Astrocyte (in vitro differentiated cells and primary cell): Measurements from ENCODE around the gene MOV10L1. TPM values are rescaled to one million over a fixed set of nuclear protein-coding genes. Genes with fewer than 3 reads are reported as not detected.

Source experiments
- DNase-seq: peaks from one replicate; pipeline ENCODE4 v3.0.0-alpha.2; 2010; ENCODE audit warnings: low read depth
- FAIRE-seq: peaks from 2 replicates; lab custom pipeline; 2011; peaks lifted over from hg19 to GRCh38; lab: Jason Lieb, UNC
- H2AFZ ChIP-seq: 2 replicates; pipeline ENCODE4 v1.6.0; 2012; ENCODE audit warnings: low read depth, low read length, inconsistent platforms
- H3K27ac ChIP-seq: 2 replicates; pipeline ENCODE4 v1.5.1; 2011; ENCODE audit warnings: low read depth, low read length, inconsistent platforms
- H3K27me3 ChIP-seq: 2 replicates; pipeline ENCODE4 v1.6.0; 2011; ENCODE audit warnings: low read length, inconsistent platforms; ENCODE audit not compliant: insufficient read depth
- H3K36me3 ChIP-seq: 2 replicates; pipeline ENCODE4 v1.5.1; 2011; ENCODE audit warnings: low read length, inconsistent platforms; ENCODE audit not compliant: insufficient read depth
- H3K4me1 ChIP-seq: 2 replicates; pipeline ENCODE4 v1.5.1; 2011; ENCODE audit warnings: low read length, inconsistent platforms; ENCODE audit not compliant: insufficient read depth
- H3K4me2 ChIP-seq: 2 replicates; pipeline ENCODE4 v1.6.0; 2012; ENCODE audit warnings: low read length, inconsistent platforms
- H3K4me3 ChIP-seq: 2 replicates; pipeline ENCODE4 v1.5.1; 2011; ENCODE audit warnings: low read depth, mild to moderate bottlenecking, low read length, inconsistent platforms; ENCODE audit not compliant: insufficient read depth
- H3K79me2 ChIP-seq: 2 replicates; pipeline ENCODE4 v1.6.0; 2012; ENCODE audit warnings: mild to moderate bottlenecking, low read length, inconsistent platforms; ENCODE audit not compliant: insufficient read depth
- H3K9ac ChIP-seq: 2 replicates; pipeline ENCODE4 v1.6.0; 2012; ENCODE audit warnings: mild to moderate bottlenecking, low read length, inconsistent platforms
- H3K9me3 ChIP-seq: 2 replicates; pipeline ENCODE4 v1.5.1; 2012; ENCODE audit warnings: low read depth, mild to moderate bottlenecking, low read length, inconsistent platforms; ENCODE audit not compliant: insufficient read depth
- H4K20me1 ChIP-seq: 2 replicates; pipeline ENCODE4 v1.6.0; 2012; ENCODE audit warnings: low read length, inconsistent platforms; ENCODE audit not compliant: insufficient read depth
- H3K27ac Mint-ChIP-seq: one replicate; pipeline ENCODE4 v1.8.0; 2021; ENCODE audit warnings: mild to moderate bottlenecking, mixed read lengths; ENCODE audit not compliant: unreplicated experiment
- H3K27me3 Mint-ChIP-seq: one replicate; pipeline ENCODE4 v1.8.0; 2021; ENCODE audit warnings: low read depth, mixed read lengths; ENCODE audit not compliant: unreplicated experiment
- H3K36me3 Mint-ChIP-seq: one replicate; pipeline ENCODE4 v1.8.0; 2021; ENCODE audit warnings: low read depth, mixed read lengths; ENCODE audit not compliant: unreplicated experiment
- H3K4me1 Mint-ChIP-seq: one replicate; pipeline ENCODE4 v1.8.0; 2021; ENCODE audit warnings: low read depth, mixed read lengths; ENCODE audit not compliant: unreplicated experiment
- H3K4me3 Mint-ChIP-seq: one replicate; pipeline ENCODE4 v1.8.0; 2021; ENCODE audit warnings: mild to moderate bottlenecking, moderate library complexity, mixed read lengths; ENCODE audit not compliant: unreplicated experiment
- H3K9me3 Mint-ChIP-seq: one replicate; pipeline ENCODE4 v1.8.0; 2021; ENCODE audit warnings: mild to moderate bottlenecking, mixed read lengths; ENCODE audit not compliant: unreplicated experiment
- EZH2 ChIP-seq: IDR thresholded peaks from 2 replicates; pipeline ENCODE4 v1.6.1; 2012; ENCODE audit warnings: mild to moderate bottlenecking, low read length, inconsistent platforms; ENCODE audit not compliant: insufficient read depth
- total RNA-seq: library from RNA; stranded (reverse); gene quantifications from 2 replicates; pipeline ENCODE4 v1.2.1, GENCODE V29; 2021
- TF ChIP-seq, protein P1 (sequence below): IDR thresholded peaks from 2 replicates; pipeline ENCODE4 v1.5.1; 2011; ENCODE audit warnings: low read depth, mild to moderate bottlenecking, inconsistent platforms, low read length, moderate library complexity; ENCODE audit not compliant: insufficient read depth

Gene MOV10L1
- total RNA-seq, 1 donor from 2014 or later = 0.61 TPM

DNA sequence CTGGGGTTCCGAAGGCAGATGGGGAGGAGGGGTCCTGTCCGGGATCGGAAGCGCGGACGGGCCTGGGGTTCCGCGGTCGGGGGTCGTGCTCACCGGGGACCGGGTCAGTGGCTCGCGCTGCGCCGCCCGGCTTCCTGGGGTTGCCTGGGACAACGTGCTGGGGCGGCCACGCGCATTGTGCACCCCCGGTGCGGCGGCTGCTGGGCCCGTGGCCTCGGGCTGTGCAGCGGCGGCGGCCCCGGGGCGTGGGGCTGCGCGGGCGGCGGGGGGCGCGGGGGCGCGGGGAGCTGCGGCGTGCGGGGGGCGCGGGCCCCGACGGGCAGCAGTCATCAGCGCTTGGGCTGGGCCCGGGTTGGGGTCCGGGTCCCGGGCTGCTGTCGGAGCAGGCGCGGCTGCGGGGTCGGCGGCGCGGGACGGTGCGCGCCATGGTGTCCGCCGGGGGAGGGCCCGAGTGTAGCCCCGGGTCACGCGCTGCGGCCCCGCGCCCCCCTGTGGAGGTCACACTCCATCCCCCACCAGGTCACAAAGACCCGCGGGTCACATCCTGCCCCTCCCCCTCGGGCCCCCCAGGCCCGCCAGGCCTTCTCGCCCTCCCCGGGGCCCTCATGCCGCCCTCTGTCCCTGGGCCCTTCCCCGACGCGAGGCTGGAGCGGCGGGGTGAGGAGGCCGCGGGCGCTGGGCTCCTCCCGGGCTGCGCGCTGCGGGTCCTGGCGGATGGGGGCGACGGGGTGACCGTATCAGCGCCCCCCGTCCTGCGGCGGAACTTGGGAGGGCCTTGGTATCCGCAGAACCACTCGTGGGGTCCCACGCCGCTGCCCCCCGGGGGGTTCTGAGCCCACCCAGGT, 31.5 kb upstream of the MOV10L1 start, which contains the start of gene TTLL8:
Gene TTLL8 (minus strand): TSS at position 238 of the 845 bp plus-strand sequence.
- peak within 1 kb of the TSS; percentile 27 for H3K4me3 Mint-ChIP-seq
- H3K27ac Mint-ChIP-seq = no peak within 1 kb of the TSS

GRCh38 chr22:50058906-50059880, 30.6 kb upstream of the MOV10L1 start:
- Mint-ChIP-seq H3K36me3 (peaks cover 4% of the 10 kb centered on the region), H3K4me1 (peaks cover 2% of the 10 kb centered on the region), H3K27ac (no peak overlapping the region), H3K27me3 (peaks cover 36% of the 10 kb centered on the region), H3K9me3 (no peaks in the 10 kb centered on the region), H3K4me3 (peak overlapping the region; percentile 27)
- peaks cover 1% of the 10 kb centered on the region for H3K9me3 ChIP-seq
- H3K4me1 ChIP-seq = no peaks in the 10 kb centered on the region
- peak; percentile 43 for TF ChIP-seq EZH2
- TF ChIP-seq, protein P1, sequence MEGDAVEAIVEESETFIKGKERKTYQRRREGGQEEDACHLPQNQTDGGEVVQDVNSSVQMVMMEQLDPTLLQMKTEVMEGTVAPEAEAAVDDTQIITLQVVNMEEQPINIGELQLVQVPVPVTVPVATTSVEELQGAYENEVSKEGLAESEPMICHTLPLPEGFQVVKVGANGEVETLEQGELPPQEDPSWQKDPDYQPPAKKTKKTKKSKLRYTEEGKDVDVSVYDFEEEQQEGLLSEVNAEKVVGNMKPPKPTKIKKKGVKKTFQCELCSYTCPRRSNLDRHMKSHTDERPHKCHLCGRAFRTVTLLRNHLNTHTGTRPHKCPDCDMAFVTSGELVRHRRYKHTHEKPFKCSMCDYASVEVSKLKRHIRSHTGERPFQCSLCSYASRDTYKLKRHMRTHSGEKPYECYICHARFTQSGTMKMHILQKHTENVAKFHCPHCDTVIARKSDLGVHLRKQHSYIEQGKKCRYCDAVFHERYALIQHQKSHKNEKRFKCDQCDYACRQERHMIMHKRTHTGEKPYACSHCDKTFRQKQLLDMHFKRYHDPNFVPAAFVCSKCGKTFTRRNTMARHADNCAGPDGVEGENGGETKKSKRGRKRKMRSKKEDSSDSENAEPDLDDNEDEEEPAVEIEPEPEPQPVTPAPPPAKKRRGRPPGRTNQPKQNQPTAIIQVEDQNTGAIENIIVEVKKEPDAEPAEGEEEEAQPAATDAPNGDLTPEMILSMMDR = no peak
- no peak overlapping the region for H3K4me3 ChIP-seq
- H3K79me2 ChIP-seq = no peaks in the 10 kb centered on the region
- no peak overlapping the region for H3K27ac ChIP-seq
- DNase-seq (no peak), FAIRE-seq (no peak)
- H3K4me2 ChIP-seq = peak overlapping the region; percentile 26
- H3K27me3 ChIP-seq = peaks cover 12% of the 10 kb centered on the region
- no peaks in the 10 kb centered on the region for H4K20me1 ChIP-seq
- no peak overlapping the region for H3K9ac ChIP-seq
- H3K36me3 ChIP-seq = no peaks in the 10 kb centered on the region
- no peak overlapping the region for H2AFZ ChIP-seq

More for the DNA sequence above, 31.5 kb upstream of the MOV10L1 start, which contains the start of gene TTLL8:
- Histone ChIP-seq H3K27ac (no peak within 1 kb of the TSS), H3K4me3 (no peak within 1 kb of the TSS), H3K4me2 (peak within 1 kb of the TSS; percentile 26), H2AFZ (no peak within 1 kb of the TSS), H3K9ac (no peak within 1 kb of the TSS), H3K9me3 (peaks cover 11% of the 10 kb centered on the region), H3K4me1 (no peaks in the 10 kb centered on the region), H3K36me3 (no peaks in the 10 kb centered on the region), H4K20me1 (no peaks in the 10 kb centered on the region), H3K79me2 (no peaks in the 10 kb centered on the region), H3K27me3 (peaks cover 12% of the 10 kb centered on the region)
- FAIRE-seq (no peak), DNase-seq (no peak)
- H3K4me1 Mint-ChIP-seq = peaks cover 2% of the 10 kb centered on the region
- TF ChIP-seq EZH2 = peak; percentile 97
- TF ChIP-seq, protein P1 = no peak
- peaks cover 4% of the 10 kb centered on the region for H3K36me3 Mint-ChIP-seq
- peaks cover 40% of the 10 kb centered on the region for H3K27me3 Mint-ChIP-seq
- H3K9me3 Mint-ChIP-seq = peaks cover 5% of the 10 kb centered on the region
